Rectal smooth muscle tissue (tissue), 1 donor: ENCODE measurements around the gene EIF2AK3.

Experiments used
- H3K27ac ChIP-seq: one replicate; pipeline ENCODE4 v1.7.0; 2013; ENCODE audit warnings: low read depth, low read length, inconsistent platforms
- H3K27me3 ChIP-seq: one replicate; pipeline ENCODE4 v1.7.0; 2013; ENCODE audit warnings: low read length; ENCODE audit not compliant: control insufficient read depth, insufficient read depth
- H3K36me3 ChIP-seq: one replicate; pipeline ENCODE4 v1.7.0; 2013; ENCODE audit warnings: low read length; ENCODE audit not compliant: control insufficient read depth, insufficient read depth
- H3K4me1 ChIP-seq: one replicate; pipeline ENCODE4 v1.7.0; 2013; ENCODE audit warnings: low read length; ENCODE audit not compliant: control insufficient read depth, insufficient read depth
- H3K4me3 ChIP-seq: one replicate; pipeline ENCODE4 v1.7.0; 2013; ENCODE audit warnings: low read length
- H3K9ac ChIP-seq: one replicate; pipeline ENCODE4 v1.7.0; 2013; ENCODE audit warnings: low read length

The EIF2AK3 gene

GRCh38 chr2:88606371-88607030 is 20.8 kb downstream of the EIF2AK3 start:
- Histone ChIP-seq H3K27ac (no peak overlapping the region), H3K9ac (no peak overlapping the region), H3K36me3 (no peaks in the 10 kb centered on the region), H3K27me3 (no peaks in the 10 kb centered on the region), H3K4me3 (no peak overlapping the region), H3K4me1 (no peaks in the 10 kb centered on the region)

- Histone ChIP-seq H3K4me3 (no peak overlapping the region), H3K4me1 (peaks cover 5% of the 10 kb centered on the region), H3K36me3 (no peaks in the 10 kb centered on the region), H3K27me3 (no peaks in the 10 kb centered on the region), H3K9ac (no peak overlapping the region), H3K27ac (no peak overlapping the region)
Observed at GRCh38 chr2:88603146-88603545, 24.1 kb downstream of the EIF2AK3 start.

- Histone ChIP-seq H3K9ac (no peak overlapping the region), H3K27me3 (no peaks in the 10 kb centered on the region), H3K27ac (no peak overlapping the region), H3K4me1 (peaks cover 5% of the 10 kb centered on the region), H3K36me3 (no peaks in the 10 kb centered on the region), H3K4me3 (no peak overlapping the region)
Observed at GRCh38 chr2:88602022-88602421, 25.2 kb downstream of the EIF2AK3 start.

DNA sequence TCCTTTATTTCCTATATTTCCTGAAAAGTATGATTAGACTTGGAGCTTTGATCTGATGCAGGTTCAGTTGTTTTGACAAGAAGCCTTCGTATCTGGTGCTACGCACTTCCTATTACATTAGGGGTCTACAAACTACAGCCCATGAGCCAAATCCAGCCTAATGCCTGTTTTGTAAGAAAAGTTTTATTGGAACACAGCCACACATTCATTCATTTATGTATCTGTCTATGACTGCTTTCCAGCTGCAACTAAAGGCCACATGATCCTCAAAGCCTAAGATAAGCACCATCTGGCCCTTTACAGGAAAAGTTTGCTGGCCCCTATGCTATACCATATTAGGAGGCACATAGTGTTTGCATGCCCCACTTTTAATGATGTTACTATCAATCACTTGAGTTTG is 26.0 kb downstream of the EIF2AK3 start:
- H3K27ac ChIP-seq = no peak overlapping the region
- peaks cover 5% of the 10 kb centered on the region for H3K4me1 ChIP-seq

GRCh38 chr2:88600038-88600465 is 27.2 kb downstream of the EIF2AK3 start:
- no peak overlapping the region for H3K9ac ChIP-seq
- H3K27ac ChIP-seq = no peak overlapping the region
- no peaks in the 10 kb centered on the region for H3K27me3 ChIP-seq
- no peaks in the 10 kb centered on the region for H3K36me3 ChIP-seq
- H3K4me1 ChIP-seq = peaks cover 5% of the 10 kb centered on the region
- no peak overlapping the region for H3K4me3 ChIP-seq

More for the DNA sequence above, 26.0 kb downstream of the EIF2AK3 start:
- Histone ChIP-seq H3K4me3 (no peak overlapping the region), H3K27me3 (no peaks in the 10 kb centered on the region), H3K36me3 (no peaks in the 10 kb centered on the region), H3K9ac (no peak overlapping the region)

GRCh38 chr2:88599527-88599926 is 27.7 kb downstream of the EIF2AK3 start:
- Histone ChIP-seq H3K27me3 (no peaks in the 10 kb centered on the region), H3K36me3 (no peaks in the 10 kb centered on the region), H3K9ac (no peak overlapping the region), H3K27ac (no peak overlapping the region), H3K4me1 (peaks cover 5% of the 10 kb centered on the region), H3K4me3 (no peak overlapping the region)

GRCh38 chr2:88597168-88597567 is 30.1 kb downstream of the EIF2AK3 start:
- Histone ChIP-seq H3K4me3 (no peak overlapping the region), H3K4me1 (peaks cover 5% of the 10 kb centered on the region), H3K27ac (no peak overlapping the region), H3K9ac (no peak overlapping the region), H3K36me3 (peaks cover 2% of the 10 kb centered on the region), H3K27me3 (no peaks in the 10 kb centered on the region)

DNA sequence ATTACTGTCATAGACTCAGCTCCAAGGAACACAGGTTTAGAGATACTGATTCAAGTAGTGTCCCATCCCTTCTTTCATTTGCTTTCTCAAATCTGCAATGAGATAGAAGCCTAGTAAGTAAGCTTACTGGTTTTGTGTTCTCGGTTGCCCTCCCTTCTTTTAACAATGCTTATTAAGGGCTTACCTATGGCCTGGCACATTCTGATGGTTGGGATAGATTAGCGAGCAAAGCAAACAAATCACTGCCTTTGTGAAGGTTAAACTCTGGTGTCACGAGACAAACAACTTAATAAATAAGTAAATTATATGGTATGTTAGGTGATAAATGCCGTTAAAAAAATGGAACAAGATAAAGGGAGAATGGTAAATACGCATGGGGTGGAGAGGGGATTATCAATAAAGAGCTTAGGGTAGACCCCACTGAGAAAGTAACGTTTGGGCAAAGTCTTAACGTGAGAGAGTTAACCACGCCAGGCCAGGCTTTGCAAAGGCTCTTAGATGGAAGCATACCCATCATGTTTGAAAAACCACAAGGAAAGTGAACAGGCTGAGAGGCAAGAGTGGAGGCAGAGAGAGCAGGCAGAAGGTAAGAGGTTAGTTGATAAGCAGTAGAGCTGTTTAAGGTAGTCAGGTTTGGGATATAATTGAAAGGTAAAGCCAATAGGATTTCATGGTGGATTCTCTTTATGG is 31.0 kb downstream of the EIF2AK3 start:
- H3K36me3 ChIP-seq = peaks cover 2% of the 10 kb centered on the region
- H3K27me3 ChIP-seq = no peaks in the 10 kb centered on the region
- H3K9ac ChIP-seq = no peak overlapping the region
- no peak overlapping the region for H3K4me3 ChIP-seq
- H3K4me1 ChIP-seq = peaks cover 5% of the 10 kb centered on the region
- no peak overlapping the region for H3K27ac ChIP-seq

- no peak overlapping the region for H3K9ac ChIP-seq
- no peaks in the 10 kb centered on the region for H3K27me3 ChIP-seq
- peaks cover 7% of the 10 kb centered on the region for H3K36me3 ChIP-seq
- no peak overlapping the region for H3K27ac ChIP-seq
- no peaks in the 10 kb centered on the region for H3K4me1 ChIP-seq
- no peak overlapping the region for H3K4me3 ChIP-seq
Observed at GRCh38 chr2:88591698-88592097, 35.6 kb downstream of the EIF2AK3 start.

GRCh38 chr2:88590998-88591613 is 36.2 kb downstream of the EIF2AK3 start:
- Histone ChIP-seq H3K4me1 (no peaks in the 10 kb centered on the region), H3K27me3 (no peaks in the 10 kb centered on the region), H3K36me3 (peaks cover 7% of the 10 kb centered on the region), H3K4me3 (no peak overlapping the region), H3K27ac (no peak overlapping the region), H3K9ac (no peak overlapping the region)

GRCh38 chr2:88585969-88586368 is 41.3 kb downstream of the EIF2AK3 start:
- H3K36me3 ChIP-seq = peaks cover 18% of the 10 kb centered on the region
- H3K4me3 ChIP-seq = no peak overlapping the region
- no peak overlapping the region for H3K9ac ChIP-seq
- H3K27ac ChIP-seq = no peak overlapping the region
- no peaks in the 10 kb centered on the region for H3K27me3 ChIP-seq
- H3K4me1 ChIP-seq = no peaks in the 10 kb centered on the region

DNA sequence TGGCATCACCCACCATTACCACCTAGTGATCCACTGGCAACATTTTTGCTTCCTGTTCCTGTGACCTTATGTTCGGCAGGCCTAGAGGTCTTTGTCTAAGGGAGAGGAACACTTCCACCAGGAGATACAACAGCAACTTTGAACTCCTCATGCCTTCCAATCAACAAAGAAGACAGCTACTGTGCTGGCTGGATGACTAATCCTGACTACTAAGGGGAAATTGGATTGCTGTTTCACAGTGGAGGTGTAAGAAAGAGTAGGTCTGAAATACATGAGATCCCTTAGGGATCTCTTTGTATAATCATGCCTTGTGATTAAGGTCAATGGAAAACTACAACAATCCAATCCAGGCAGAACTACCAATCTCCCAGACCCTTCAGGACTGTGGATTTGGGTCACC is 45.2 kb downstream of the EIF2AK3 start:
- H3K36me3 ChIP-seq = peaks cover 19% of the 10 kb centered on the region
- H3K27ac ChIP-seq = no peak overlapping the region
- H3K9ac ChIP-seq = no peak overlapping the region
- H3K4me1 ChIP-seq = no peaks in the 10 kb centered on the region
- H3K27me3 ChIP-seq = no peaks in the 10 kb centered on the region
- H3K4me3 ChIP-seq = no peak overlapping the region
